GM12878 (cell line): Measurements from ENCODE around the gene GFRA1. TPM values are rescaled to one million over a fixed set of nuclear protein-coding genes. Genes with fewer than 3 reads are reported as not detected.

Experiments
- ATAC-seq: fragments of 200-7000 bp; cut with Tn5 transposase; 3 replicates; pipeline ENCODE4 v1.9.1; 2020; ENCODE audit warnings: mild to moderate bottlenecking, moderate library complexity
- BruUV-seq: library from RNA; stranded (reverse); fragments of 400-500 nt; replicated peaks from 2 replicates; lab custom pipeline; 2021; lab: Mats Ljungman, UMichigan
- CTCF ChIA-PET: fragments of 300-600 bp; sonication (Branson Sonifier 250); formaldehyde crosslinking; extraction: SDS; loops from one replicate; lab custom pipeline; 2021; ENCODE audit warnings: inconsistent platforms; lab: Yijun Ruan, JAX
- POLR2A ChIA-PET: fragments of 350-600 bp; formaldehyde crosslinking; extraction: SDS; loops from one replicate; lab custom pipeline; 2021; ENCODE audit warnings: inconsistent platforms; lab: Charles Lee
- RAD21 ChIA-PET: fragments of 300-600 bp; sonication (Branson Sonifier 250); formaldehyde crosslinking; loops from one replicate; lab custom pipeline; 2023; ENCODE audit warnings: antibody characterized with exemption; ENCODE audit not compliant: unreplicated experiment; lab: Charles Lee
- SMC1A ChIA-PET: fragments of 300-600 bp; sonication (Branson Sonifier 250); formaldehyde crosslinking; loops from one replicate; lab custom pipeline; 2023; ENCODE audit not compliant: unreplicated experiment, uncharacterized antibody; lab: Charles Lee
- DNase-seq: peaks from one replicate; pipeline ENCODE4 v3.0.0-alpha.2; 2011; ENCODE audit warnings: low read depth, low spot score
- FAIRE-seq: peaks from 3 replicates; lab custom pipeline; 2011; peaks lifted over from hg19 to GRCh38; lab: Jason Lieb, UNC
- H2AFZ ChIP-seq: 2 replicates; pipeline ENCODE4 v1.6.0; 2011; ENCODE audit warnings: low read depth, low read length, control low read depth; ENCODE audit not compliant: control insufficient read depth
- H3K27ac ChIP-seq: 2 replicates; pipeline ENCODE4 v1.5.1; 2011; ENCODE audit warnings: control low read depth; ENCODE audit not compliant: control insufficient read depth, insufficient read depth
- H3K27me3 ChIP-seq, 2 experiments: replicated peaks in 1 of 2; 2 replicates each; pipeline versions ENCODE4 v1.6.0 to v1.6.1; 2011; ENCODE audit warnings: low read length in 1 of 2; ENCODE audit not compliant: control insufficient read depth in 2 of 2, insufficient read depth in 2 of 2
- H3K36me3 ChIP-seq, 2 experiments: 2 replicates each; pipeline ENCODE4 v1.5.1; 2011; ENCODE audit warnings: low read length in 1 of 2; ENCODE audit not compliant: control insufficient read depth in 2 of 2, insufficient read depth in 2 of 2
- H3K4me1 ChIP-seq: 2 replicates; pipeline ENCODE4 v1.6.1; 2011; ENCODE audit warnings: mild to moderate bottlenecking, low read length, moderate library complexity, mixed read lengths; ENCODE audit not compliant: control insufficient read depth, insufficient read depth
- H3K4me2 ChIP-seq: 2 replicates; pipeline ENCODE4 v1.6.0; 2011; ENCODE audit warnings: control low read depth; ENCODE audit not compliant: control insufficient read depth, insufficient read depth
- H3K4me3 ChIP-seq: fragments of 200-600 bp; sonication (generic); 2 replicates; pipeline ENCODE4 v1.5.1; 2016
- H3K79me2 ChIP-seq: 2 replicates; pipeline ENCODE4 v1.6.0; 2011; ENCODE audit warnings: low read length; ENCODE audit not compliant: control insufficient read depth, insufficient read depth
- H3K9ac ChIP-seq: 2 replicates; pipeline ENCODE4 v1.8.0; 2011; ENCODE audit warnings: low read length, control low read depth, mixed read lengths; ENCODE audit not compliant: control insufficient read depth, insufficient read depth
- H3K9me3 ChIP-seq: replicated peaks from 3 replicates; pipeline ENCODE4 v1.5.1; 2011; ENCODE audit warnings: mild to moderate bottlenecking, low read length; ENCODE audit not compliant: control insufficient read depth, insufficient read depth
- H4K20me1 ChIP-seq: 2 replicates; pipeline ENCODE4 v1.6.0; 2011; ENCODE audit not compliant: control insufficient read depth, insufficient read depth
- ATF7 ChIP-seq: fragments of 450-650 bp; IDR thresholded peaks from 2 replicates; pipeline ENCODE4 v1.6.1; 2016; ENCODE audit warnings: low read depth, mild to moderate bottlenecking
- CREB1 ChIP-seq: IDR thresholded peaks from 2 replicates; pipeline ENCODE4 v1.6.1; 2012; ENCODE audit warnings: low read depth, mild to moderate bottlenecking, inconsistent platforms
- HDAC6 ChIP-seq: fragments of 200-600 bp; sonication (generic); IDR thresholded peaks from one replicate; pipeline ENCODE4 v1.8.0; 2017; ENCODE audit warnings: antibody characterized with exemption; ENCODE audit not compliant: unreplicated experiment
- IRF4 ChIP-seq: IDR thresholded peaks from 2 replicates; pipeline ENCODE4 v1.6.1; 2011; ENCODE audit warnings: low read depth, low read length
- NR2F1 ChIP-seq: fragments of 450-650 bp; conservative IDR thresholded peaks from 2 replicates; pipeline ENCODE4 v1.6.1; 2017; ENCODE audit warnings: mild to moderate bottlenecking
- SIX5 ChIP-seq: IDR thresholded peaks from 2 replicates; pipeline ENCODE4 v1.6.1; 2011; ENCODE audit warnings: mild to moderate bottlenecking, low read depth, low read length, moderate library complexity; ENCODE audit not compliant: severe bottlenecking
- SMAD1 ChIP-seq: fragments of 450-650 bp; IDR thresholded peaks from 2 replicates; pipeline ENCODE4 v1.6.1; 2018; ENCODE audit warnings: mild to moderate bottlenecking, low read depth; ENCODE audit not compliant: partially characterized antibody
- SMAD5 ChIP-seq: IDR thresholded peaks from 2 replicates; pipeline ENCODE4 v1.6.1; 2016; ENCODE audit warnings: antibody characterized with exemption, low read depth
- SREBF1 ChIP-seq: IDR thresholded peaks from 2 replicates; pipeline ENCODE4 v1.6.1; 2012; ENCODE audit warnings: mild to moderate bottlenecking, low read length
- SREBF2 ChIP-seq: IDR thresholded peaks from 2 replicates; pipeline ENCODE4 v1.6.1; 2012; ENCODE audit warnings: mild to moderate bottlenecking, low read length
- TAF1 ChIP-seq: IDR thresholded peaks from 2 replicates; pipeline ENCODE4 v1.6.1; 2011; ENCODE audit warnings: mild to moderate bottlenecking, low read depth, low read length, borderline replicate concordance
- TCF12 ChIP-seq: IDR thresholded peaks from 2 replicates; pipeline ENCODE4 v1.6.1; 2011; ENCODE audit warnings: low read depth, mild to moderate bottlenecking, low read length
- ZNF622 ChIP-seq: fragments of 450-650 bp; IDR thresholded peaks from 2 replicates; pipeline ENCODE4 v1.6.1; 2017; ENCODE audit warnings: mild to moderate bottlenecking, inconsistent platforms
- WGBS: methylation state at CpG from one replicate; pipeline ENCODE4 v1.1.6; 2016; ENCODE audit warnings: low lambda C conversion rate; ENCODE audit not compliant: insufficient replicate concordance, insufficient coverage; ENCODE audit errors: missing lambda C conversion rate; 5-methylcytosine and 5-hydroxymethylcytosine counted together
- in situ Hi-C: fragments of 300-500 bp; cut with MboI; formaldehyde crosslinking; loops from 9 replicates; pipeline ENCODE4 v1.14.3; 2018; ENCODE audit warnings: mixed read lengths
- intact Hi-C: fragments of 100-400 bp; cut with micrococcal nuclease; formaldehyde crosslinking; loops from one replicate; pipeline ENCODE4 v1.14.2; 2022; ENCODE audit not compliant: unreplicated experiment
- polyA plus RNA-seq, 11 experiments: library from polyadenylated mRNA; depleted of rRNA in 4 of 11; unstranded in 6 of 11; stranded (reverse) in 5 of 11; fragments of >200 nt; fragmentation: Nextera tagmentation in 4 of 11; fragmentation: Illumina TruSeq in 1 of 11; extraction: Ambion mirVana in 4 of 11; extraction: Trizol in 1 of 11; gene quantifications; 1 replicate in 1 of 11; 2 replicates in 10 of 11; pipeline versions ENCODE4 v1.2.1 to v1.2.3, GENCODE V29; 2011 to 2016; ENCODE audit warnings: inconsistent platforms in 2 of 11, missing spikeins in 2 of 11, low read depth in 1 of 11
- total RNA-seq, 4 experiments: library from RNA; depleted of rRNA in 3 of 4; stranded (reverse); fragments of >200 nt in 3 of 4; fragmentation: Illumina TruSeq in 1 of 4; extraction: Trizol in 1 of 4; gene quantifications; 2 replicates each; pipeline versions ENCODE4 v1.2.1 to v1.2.3, GENCODE V29; 2013 to 2021
- TF ChIP-seq, protein P1 (sequence below): IDR thresholded peaks from 2 replicates; pipeline ENCODE4 v1.6.1; 2011; ENCODE audit warnings: mild to moderate bottlenecking, low read depth, low read length, moderate library complexity; ENCODE audit not compliant: insufficient replicate concordance
- TF ChIP-seq, protein P2 (sequence below): fragments of 450-650 bp; IDR thresholded peaks from 2 replicates; pipeline ENCODE4 v1.6.1; 2014; ENCODE audit warnings: mild to moderate bottlenecking
- TF ChIP-seq, protein P3 (sequence below): IDR thresholded peaks from 2 replicates; pipeline ENCODE4 v1.6.1; 2012; ENCODE audit warnings: low read depth, low read length, improper control_type of control experiment

Gene GFRA1
- total and polyA plus RNA-seq, 10 of the 15 experiments (the other 5 are each of a cell fraction or from before 2014, with no cell fraction given): 0.05 to 0.19 TPM; not detected in 8

DNA sequence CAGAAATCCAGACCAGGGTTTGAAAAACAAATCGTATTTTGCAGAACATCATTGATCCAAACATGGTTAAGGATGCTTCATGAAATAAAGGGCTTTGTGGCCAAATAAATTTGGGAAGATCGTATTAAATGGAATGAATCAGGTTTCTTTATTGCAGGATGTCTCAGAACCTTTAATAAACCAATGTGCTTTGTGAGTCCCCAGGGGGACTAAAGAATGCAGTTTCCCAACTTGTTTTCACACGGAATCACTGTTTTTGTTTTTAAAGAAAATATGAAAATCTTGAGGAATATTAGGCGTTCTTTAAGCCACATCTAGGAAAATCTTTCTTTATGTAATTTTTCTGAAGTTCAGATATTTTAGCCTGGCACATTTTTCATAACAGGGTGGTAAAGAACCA, 34.4 kb upstream of the GFRA1 start:
- no peaks in the 10 kb centered on the region for H3K9me3 ChIP-seq
- H4K20me1 ChIP-seq: no peaks in the 10 kb centered on the region
- ChIA-PET RAD21 (no interaction called here), CTCF (no interaction called here), POLR2A (no interaction called here)
- H3K4me1 ChIP-seq: no peaks in the 10 kb centered on the region
- H3K27me3 ChIP-seq: no peaks in the 10 kb centered on the region
- intact Hi-C loops (no loop called here), in situ Hi-C loops (no loop called here)
- no peak overlapping the region for H2AFZ ChIP-seq
- WGBS: 3% methylated on average over 4 of the region's 4 CpGs
- no peak overlapping the region for H3K4me3 ChIP-seq
- BruUV-seq: no TSS peak
- FAIRE-seq (no peak), ATAC-seq (no peak), DNase-seq (no peak)
- no peaks in the 10 kb centered on the region for H3K36me3 ChIP-seq
- no peak overlapping the region for H3K4me2 ChIP-seq
- no peak overlapping the region for H3K9ac ChIP-seq
- no peak overlapping the region for H3K27ac ChIP-seq
- TF ChIP-seq HDAC6 (no peak), TCF12 (no peak), SMAD1 (no peak), SREBF1 (no peak), ATF7 (no peak), ZNF622 (no peak), SMAD5 (no peak), SREBF2 (no peak), IRF4 (no peak), CREB1 (no peak), NR2F1 (no peak), TAF1 (no peak), SIX5 (no peak)
- TF ChIP-seq, protein P1, sequence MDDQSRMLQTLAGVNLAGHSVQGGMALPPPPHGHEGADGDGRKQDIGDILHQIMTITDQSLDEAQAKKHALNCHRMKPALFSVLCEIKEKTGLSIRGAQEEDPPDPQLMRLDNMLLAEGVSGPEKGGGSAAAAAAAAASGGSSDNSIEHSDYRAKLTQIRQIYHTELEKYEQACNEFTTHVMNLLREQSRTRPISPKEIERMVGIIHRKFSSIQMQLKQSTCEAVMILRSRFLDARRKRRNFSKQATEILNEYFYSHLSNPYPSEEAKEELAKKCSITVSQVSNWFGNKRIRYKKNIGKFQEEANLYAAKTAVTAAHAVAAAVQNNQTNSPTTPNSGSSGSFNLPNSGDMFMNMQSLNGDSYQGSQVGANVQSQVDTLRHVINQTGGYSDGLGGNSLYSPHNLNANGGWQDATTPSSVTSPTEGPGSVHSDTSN: no peak
- TF ChIP-seq, protein P2, sequence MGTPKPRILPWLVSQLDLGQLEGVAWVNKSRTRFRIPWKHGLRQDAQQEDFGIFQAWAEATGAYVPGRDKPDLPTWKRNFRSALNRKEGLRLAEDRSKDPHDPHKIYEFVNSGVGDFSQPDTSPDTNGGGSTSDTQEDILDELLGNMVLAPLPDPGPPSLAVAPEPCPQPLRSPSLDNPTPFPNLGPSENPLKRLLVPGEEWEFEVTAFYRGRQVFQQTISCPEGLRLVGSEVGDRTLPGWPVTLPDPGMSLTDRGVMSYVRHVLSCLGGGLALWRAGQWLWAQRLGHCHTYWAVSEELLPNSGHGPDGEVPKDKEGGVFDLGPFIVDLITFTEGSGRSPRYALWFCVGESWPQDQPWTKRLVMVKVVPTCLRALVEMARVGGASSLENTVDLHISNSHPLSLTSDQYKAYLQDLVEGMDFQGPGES: no peak
- TF ChIP-seq, protein P3, sequence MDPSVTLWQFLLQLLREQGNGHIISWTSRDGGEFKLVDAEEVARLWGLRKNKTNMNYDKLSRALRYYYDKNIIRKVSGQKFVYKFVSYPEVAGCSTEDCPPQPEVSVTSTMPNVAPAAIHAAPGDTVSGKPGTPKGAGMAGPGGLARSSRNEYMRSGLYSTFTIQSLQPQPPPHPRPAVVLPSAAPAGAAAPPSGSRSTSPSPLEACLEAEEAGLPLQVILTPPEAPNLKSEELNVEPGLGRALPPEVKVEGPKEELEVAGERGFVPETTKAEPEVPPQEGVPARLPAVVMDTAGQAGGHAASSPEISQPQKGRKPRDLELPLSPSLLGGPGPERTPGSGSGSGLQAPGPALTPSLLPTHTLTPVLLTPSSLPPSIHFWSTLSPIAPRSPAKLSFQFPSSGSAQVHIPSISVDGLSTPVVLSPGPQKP: no peak
- TF ChIP-seq, all 136 proteins: peak for 0
- H3K79me2 ChIP-seq: no peaks in the 10 kb centered on the region
- SMC1A ChIA-PET: no interaction called here
